Naive thymus-derived CD4-positive, alpha-beta T cell (primary cell): ENCODE measurements around the gene GAS7. TPM values are rescaled to one million over a fixed set of nuclear protein-coding genes. Genes with fewer than 3 reads are reported as not detected.

Experiments used
- ATAC-seq: fragments of 150-1000 bp; cut with Tn5 transposase; 2 replicates; pipeline ENCODE4 v1.10.0; 2021; ENCODE audit warnings: mild to moderate bottlenecking, moderate library complexity
- CTCF ChIA-PET: fragments of 350-600 bp; sonication (Branson Sonifier 250); formaldehyde crosslinking; loops from one replicate; lab custom pipeline; 2021; ENCODE audit warnings: antibody characterized with exemption; lab: Charles Lee
- POLR2A ChIA-PET: fragments of 350-600 bp; sonication (Branson Sonifier 250); formaldehyde crosslinking; loops from one replicate; lab custom pipeline; 2021; ENCODE audit warnings: antibody characterized with exemption, inconsistent platforms; lab: Charles Lee
- DNase-seq, 9 donors: peaks; one replicate each; pipeline versions ENCODE4 v3.0.0 to v3.0.0-alpha.2; 2020 to 2022; ENCODE audit warnings: mixed read lengths in 1 of 9
- H3K27ac ChIP-seq: one replicate; pipeline ENCODE4 v1.7.0; 2013; ENCODE audit warnings: mild to moderate bottlenecking, low read depth, low read length, moderate library complexity
- H3K27me3 ChIP-seq, 2 donors: one replicate each; pipeline ENCODE4 v1.7.0; 2013; ENCODE audit warnings: low read length in 2 of 2, mild to moderate bottlenecking in 2 of 2, moderate library complexity in 2 of 2; ENCODE audit not compliant: control insufficient read depth in 2 of 2, insufficient read depth in 2 of 2
- H3K36me3 ChIP-seq, 3 experiments: 1 replicate in 2 of 3; 2 replicates in 1 of 3; pipeline ENCODE4 v1.7.0; 2013; ENCODE audit warnings: low read length in 3 of 3, mild to moderate bottlenecking in 3 of 3, moderate library complexity in 1 of 3; ENCODE audit not compliant: insufficient read depth in 3 of 3, control insufficient read depth in 2 of 3
- H3K4me1 ChIP-seq, 2 donors: one replicate each; pipeline ENCODE4 v1.7.0; 2013; ENCODE audit warnings: low read length in 2 of 2, mild to moderate bottlenecking in 2 of 2, moderate library complexity in 1 of 2; ENCODE audit not compliant: control insufficient read depth in 2 of 2, insufficient read depth in 2 of 2
- H3K4me3 ChIP-seq: 2 replicates; pipeline ENCODE4 v1.7.0; 2013; ENCODE audit warnings: mild to moderate bottlenecking, low read length
- H3K9me3 ChIP-seq, 3 experiments: 1 replicate in 2 of 3; 2 replicates in 1 of 3; pipeline ENCODE4 v1.7.0; 2013; ENCODE audit warnings: low read length in 3 of 3; ENCODE audit not compliant: control insufficient read depth in 2 of 3
- H3K27ac Mint-ChIP-seq, 9 donors: one replicate each; pipeline ENCODE4 v1.8.0; 2020 to 2022; ENCODE audit warnings: mixed read lengths in 9 of 9, mild to moderate bottlenecking in 8 of 9, moderate library complexity in 5 of 9, inconsistent platforms in 2 of 9
- H3K27me3 Mint-ChIP-seq, 5 donors: one replicate each; pipeline ENCODE4 v1.8.0; 2021 to 2022; ENCODE audit warnings: mixed read lengths in 5 of 5, mild to moderate bottlenecking in 1 of 5
- H3K36me3 Mint-ChIP-seq, 5 donors: one replicate each; pipeline ENCODE4 v1.8.0; 2020 to 2022; ENCODE audit warnings: mixed read lengths in 5 of 5, mild to moderate bottlenecking in 3 of 5, inconsistent platforms in 1 of 5
- H3K4me1 Mint-ChIP-seq, 7 donors: one replicate each; pipeline ENCODE4 v1.8.0; 2020 to 2022; ENCODE audit warnings: mixed read lengths in 7 of 7, mild to moderate bottlenecking in 3 of 7, inconsistent platforms in 1 of 7
- H3K4me3 Mint-ChIP-seq, 10 donors: one replicate each; pipeline ENCODE4 v1.8.0; 2020 to 2022; ENCODE audit warnings: mild to moderate bottlenecking in 10 of 10, mixed read lengths in 10 of 10, moderate library complexity in 6 of 10, inconsistent platforms in 2 of 10
- H3K9me3 Mint-ChIP-seq, 11 donors: one replicate each; pipeline ENCODE4 v1.8.0; 2020 to 2022; ENCODE audit warnings: mixed read lengths in 11 of 11, mild to moderate bottlenecking in 4 of 11, inconsistent platforms in 1 of 11, moderate library complexity in 1 of 11
- intact Hi-C, 2 donors: fragments of 100-400 bp; cut with micrococcal nuclease; formaldehyde crosslinking; loops; one replicate each; pipeline ENCODE4 v1.15.1; 2023
- polyA plus RNA-seq, 2 donors: library from polyadenylated mRNA; unstranded; fragments of 300-500 nt; fragmentation: Illumina TruSeq; gene quantifications; one replicate each; pipeline ENCODE4 v1.2.3, GENCODE V29; 2021
- total RNA-seq, 6 experiments: library from RNA in 5 of 6; stranded (reverse) in 5 of 6; gene quantifications; 1 replicate in 5 of 6; 2 replicates in 1 of 6; pipeline ENCODE4 v1.2.3 and lab custom pipeline; 2021 to 2026

Gene GAS7
- total and polyA plus RNA-seq, 7 experiments from 2014 or later = 0.09 to 54.3 (median 3.3) TPM

- CTCF ChIA-PET = no interaction called here
- Mint-ChIP-seq H3K4me3 (no peak overlapping the region), H3K36me3 (no peaks in the 10 kb centered on the region), H3K4me1 (peaks cover 0 to 11% (median 0%) of the 10 kb centered on the region in 7 donors), H3K27me3 (peaks cover 0 to 4% (median 0%) of the 10 kb centered on the region in 5 donors), H3K9me3 (peaks cover 0 to 2% (median 0%) of the 10 kb centered on the region in 11 donors), H3K27ac (no peak overlapping the region)
- POLR2A ChIA-PET = no interaction called here
- H3K4me1 ChIP-seq = no peaks in the 10 kb centered on the region
- no peaks in the 10 kb centered on the region for H3K9me3 ChIP-seq
- H3K4me3 ChIP-seq = no peak overlapping the region
- intact Hi-C loops = no loop called here
- no peak for ATAC-seq
- no peaks in the 10 kb centered on the region for H3K36me3 ChIP-seq
- no peak overlapping the region for H3K27ac ChIP-seq
- DNase-seq = no peak
- H3K27me3 ChIP-seq = no peaks in the 10 kb centered on the region
Observed at GRCh38 chr17:10035885-10036284, 162.5 kb downstream of the GAS7 start.

GRCh38 chr17:10034719-10035475 lies 163.5 kb downstream of the GAS7 start:
- CTCF ChIA-PET = no interaction called here
- DNase-seq = no peak
- Mint-ChIP-seq H3K9me3 (peaks cover 0 to 2% (median 0%) of the 10 kb centered on the region in 11 donors), H3K36me3 (no peaks in the 10 kb centered on the region), H3K27ac (no peak overlapping the region), H3K4me1 (peaks cover 0 to 10% (median 0%) of the 10 kb centered on the region in 7 donors), H3K27me3 (peaks cover 0 to 4% (median 0%) of the 10 kb centered on the region in 5 donors), H3K4me3 (no peak overlapping the region)
- ATAC-seq = no peak
- intact Hi-C loops = no loop called here
- Histone ChIP-seq H3K36me3 (no peaks in the 10 kb centered on the region), H3K4me1 (no peaks in the 10 kb centered on the region), H3K27me3 (no peaks in the 10 kb centered on the region), H3K9me3 (no peaks in the 10 kb centered on the region), H3K4me3 (no peak overlapping the region), H3K27ac (no peak overlapping the region)
- POLR2A ChIA-PET = no interaction called here

DNA sequence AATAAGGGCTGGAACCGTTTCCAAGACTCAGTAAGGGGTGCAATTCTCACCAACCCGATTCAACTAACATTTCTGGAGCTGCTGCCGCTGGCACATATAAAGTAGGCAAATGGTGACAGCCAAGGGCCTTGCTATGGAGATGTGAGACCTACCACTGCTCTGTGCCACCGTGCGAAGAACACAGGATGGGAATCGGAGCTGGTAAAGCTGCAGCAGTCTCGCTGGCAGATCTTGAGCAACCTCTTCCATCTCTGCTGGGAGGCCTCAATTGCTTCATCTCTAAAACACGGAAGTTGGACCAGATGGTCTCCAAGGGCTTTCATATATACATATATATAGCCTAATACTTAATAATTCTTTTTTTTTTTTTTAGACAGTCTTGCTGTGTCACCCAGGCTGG lies 164.4 kb downstream of the GAS7 start:
- ATAC-seq = peak; percentile 77
- Mint-ChIP-seq H3K4me1 (peaks cover 0 to 11% (median 0%) of the 10 kb centered on the region in 7 donors), H3K36me3 (no peaks in the 10 kb centered on the region), H3K27ac (no peak overlapping the region), H3K27me3 (peaks cover 0 to 4% (median 0%) of the 10 kb centered on the region in 5 donors), H3K9me3 (peaks cover 0 to 2% (median 0%) of the 10 kb centered on the region in 11 donors), H3K4me3 (no peak overlapping the region)
- intact Hi-C loops = no loop called here
- no peaks in the 10 kb centered on the region for H3K27me3 ChIP-seq
- no peaks in the 10 kb centered on the region for H3K4me1 ChIP-seq
- CTCF ChIA-PET = no interaction called here
- H3K4me3 ChIP-seq = no peak overlapping the region
- POLR2A ChIA-PET = no interaction called here
- no peaks in the 10 kb centered on the region for H3K36me3 ChIP-seq
- no peak overlapping the region for H3K27ac ChIP-seq
- no peaks in the 10 kb centered on the region for H3K9me3 ChIP-seq
- DNase-seq = no peak

GRCh38 chr17:10033449-10033848 lies 165.0 kb downstream of the GAS7 start:
- no peak overlapping the region for H3K27ac Mint-ChIP-seq

DNA sequence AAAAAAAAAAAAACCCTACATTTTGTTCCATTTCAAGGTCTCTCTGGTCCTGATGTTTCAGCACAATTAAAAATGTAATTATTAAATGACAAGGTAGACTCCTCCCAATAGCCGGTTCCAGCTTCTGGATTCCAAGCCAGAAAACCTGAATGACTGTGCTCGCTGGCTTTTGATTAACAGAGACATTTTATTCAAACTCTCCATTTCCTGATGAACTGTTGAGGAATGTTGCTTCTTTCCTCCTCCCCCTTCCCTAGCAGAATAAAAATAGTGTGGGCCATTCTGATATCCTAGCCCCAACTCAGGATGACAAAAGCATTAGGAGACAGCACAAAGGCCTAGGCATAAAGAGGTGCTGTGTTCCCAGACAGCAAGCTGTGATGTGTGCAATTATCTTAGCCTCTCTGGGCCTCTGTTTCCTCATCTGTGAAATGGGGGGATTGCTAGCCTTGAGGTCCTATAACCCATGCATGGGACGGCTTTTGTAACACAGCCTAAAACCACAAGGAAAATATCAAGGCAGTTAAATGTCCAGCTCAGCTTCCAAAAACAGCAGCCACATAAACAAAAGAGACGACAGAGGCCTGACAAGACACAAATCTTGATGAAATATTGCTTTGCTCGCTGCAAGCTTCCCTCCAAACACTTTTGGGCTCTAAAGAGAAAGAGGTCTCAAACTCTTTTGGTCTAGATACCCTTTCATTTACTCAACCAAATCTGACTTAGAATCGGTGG lies 166.1 kb downstream of the GAS7 start:
- DNase-seq (no peak), ATAC-seq (no peak)
- Histone ChIP-seq H3K4me1 (no peaks in the 10 kb centered on the region), H3K36me3 (no peaks in the 10 kb centered on the region), H3K4me3 (no peak overlapping the region), H3K9me3 (no peaks in the 10 kb centered on the region), H3K27me3 (no peaks in the 10 kb centered on the region), H3K27ac (no peak overlapping the region)
- H3K27me3 Mint-ChIP-seq = peaks cover 0 to 4% (median 0%) of the 10 kb centered on the region in 5 donors
- H3K4me1 Mint-ChIP-seq = peaks cover 0 to 13% (median 0%) of the 10 kb centered on the region in 7 donors
- intact Hi-C loops = no loop called here
- no peak overlapping the region for H3K4me3 Mint-ChIP-seq
- H3K36me3 Mint-ChIP-seq = no peaks in the 10 kb centered on the region
- ChIA-PET CTCF (no interaction called here), POLR2A (no interaction called here)
- peaks cover 0 to 2% (median 0%) of the 10 kb centered on the region in 11 donors for H3K9me3 Mint-ChIP-seq
- no peak overlapping the region for H3K27ac Mint-ChIP-seq

More at GRCh38 chr17:10033449-10033848, 165.0 kb downstream of the GAS7 start:
- no peaks in the 10 kb centered on the region for H3K4me1 ChIP-seq
- Mint-ChIP-seq H3K36me3 (no peaks in the 10 kb centered on the region), H3K9me3 (peaks cover 0 to under 1% (median 0%) of the 10 kb centered on the region in 11 donors), H3K27me3 (peaks cover 0 to 4% (median 0%) of the 10 kb centered on the region in 5 donors), H3K4me3 (no peak overlapping the region), H3K4me1 (peaks cover 0 to 11% (median 0%) of the 10 kb centered on the region in 7 donors)
- ChIA-PET POLR2A (no interaction called here), CTCF (no interaction called here)
- no peak for DNase-seq
- H3K9me3 ChIP-seq = no peaks in the 10 kb centered on the region
- no peak overlapping the region for H3K4me3 ChIP-seq
- ATAC-seq = no peak
- intact Hi-C loops = no loop called here
- H3K27me3 ChIP-seq = no peaks in the 10 kb centered on the region
- H3K36me3 ChIP-seq = no peaks in the 10 kb centered on the region
- H3K27ac ChIP-seq = no peak overlapping the region

DNA sequence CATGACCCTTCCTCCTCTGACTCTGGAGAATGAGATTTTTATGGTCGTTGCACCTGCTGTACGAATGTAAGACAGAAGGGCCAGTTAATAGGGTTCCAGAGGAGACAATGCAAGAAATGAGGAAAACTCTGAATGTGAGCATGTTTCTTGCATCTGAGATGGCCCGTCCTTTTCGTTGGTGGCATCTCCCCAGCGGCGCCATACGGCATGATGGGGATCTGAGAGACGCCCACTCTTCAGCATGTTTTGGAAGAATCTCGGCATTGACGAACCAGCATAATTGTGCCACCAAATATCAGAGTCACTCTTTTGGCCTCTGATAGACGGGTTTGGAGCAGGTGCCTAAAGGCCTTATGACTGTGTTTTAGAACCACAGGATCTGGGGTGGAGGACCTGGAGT lies 166.8 kb downstream of the GAS7 start:
- Mint-ChIP-seq H3K27ac (no peak overlapping the region), H3K9me3 (peaks cover 0 to 2% (median 0%) of the 10 kb centered on the region in 11 donors), H3K4me1 (peaks cover 0 to 10% (median 0%) of the 10 kb centered on the region in 7 donors), H3K27me3 (peaks cover 0 to 4% (median 0%) of the 10 kb centered on the region in 5 donors), H3K36me3 (no peaks in the 10 kb centered on the region), H3K4me3 (no peak overlapping the region)
- no peak for DNase-seq
- Histone ChIP-seq H3K4me1 (no peaks in the 10 kb centered on the region), H3K4me3 (no peak overlapping the region), H3K9me3 (no peaks in the 10 kb centered on the region), H3K27me3 (no peaks in the 10 kb centered on the region), H3K36me3 (no peaks in the 10 kb centered on the region), H3K27ac (no peak overlapping the region)
- CTCF ChIA-PET = interaction anchor here (0.8 kb wide), 1 partner anchor 51 kb away, joined by 3 read pairs; no protein-coding TSS in a partner anchor
- intact Hi-C loops = no loop called here
- ATAC-seq = no peak
- POLR2A ChIA-PET = no interaction called here
